K562 (cell line): ENCODE measurements around the gene VPS35L. TPM values are rescaled to one million over a fixed set of nuclear protein-coding genes. Genes with fewer than 3 reads are reported as not detected.
A peak's percentile ranks its signal among the peaks of the same experiment; 100 is the strongest.

Experiments used
- BRF2 ChIP-seq: IDR thresholded peaks from 3 replicates; pipeline ENCODE4 v1.6.1; 2011; ENCODE audit warnings: borderline replicate concordance, mild to moderate bottlenecking; ENCODE audit not compliant: insufficient read length, insufficient read depth
- E4F1 ChIP-seq: fragments of 250-450 bp; sonication (Bioruptor Pico); IDR thresholded peaks from 2 replicates; pipeline ENCODE4 v1.5.0; 2021; ENCODE audit warnings: mild to moderate bottlenecking, borderline replicate concordance
- ERF ChIP-seq: fragments of 450-650 bp; formaldehyde crosslinking; IDR thresholded peaks from 2 replicates; pipeline ENCODE4 v1.4.0; 2020; ENCODE audit warnings: mild to moderate bottlenecking, mixed read lengths
- GABPB2 ChIP-seq: fragments of 250-450 bp; sonication (Bioruptor Pico); conservative IDR thresholded peaks from 2 replicates; pipeline ENCODE4 v1.5.1; 2021; ENCODE audit warnings: mild to moderate bottlenecking
- HLTF ChIP-seq: fragments of 450-650 bp; IDR thresholded peaks from 2 replicates; pipeline ENCODE4 v1.6.1; 2016
- JUND ChIP-seq, 2 experiments: IDR thresholded peaks; 2 replicates in 1 of 2; 3 replicates in 1 of 2; pipeline ENCODE4 v1.6.1; 2011; ENCODE audit warnings: borderline replicate concordance in 2 of 2, low read depth in 2 of 2, low read length in 2 of 2, improper control_type of control experiment in 1 of 2, missing biosample characterization in 1 of 2, missing genetic modification characterization in 1 of 2, missing genetic modification reagents in 1 of 2
- KLF16 ChIP-seq: IDR thresholded peaks from 2 replicates; pipeline ENCODE4 v1.6.1; 2016; ENCODE audit warnings: antibody characterized with exemption
- MEF2D ChIP-seq: conservative IDR thresholded peaks from 2 replicates; pipeline ENCODE4 v1.6.1; 2016; ENCODE audit warnings: low read depth, missing genetic modification characterization, missing compliant biosample characterization
- MTA1 ChIP-seq: fragments of 450-650 bp; IDR thresholded peaks from 2 replicates; pipeline ENCODE4 v1.6.1; 2017; ENCODE audit warnings: borderline replicate concordance
- MTF1 ChIP-seq: fragments of 250-450 bp; sonication (Bioruptor Pico); IDR thresholded peaks from 2 replicates; pipeline ENCODE4 v1.9.0; 2021; ENCODE audit warnings: moderate library complexity, mild to moderate bottlenecking, inconsistent platforms, borderline replicate concordance
- PATZ1 ChIP-seq: fragments of 250-450 bp; sonication (Bioruptor Pico); IDR thresholded peaks from 2 replicates; pipeline ENCODE4 v1.5.0; 2020; ENCODE audit warnings: mild to moderate bottlenecking, borderline replicate concordance
- PCBP2 ChIP-seq: fragments of 200-400 bp; formaldehyde crosslinking; IDR thresholded peaks from 2 replicates; pipeline ENCODE4 v1.6.1; 2018; ENCODE audit warnings: low read length, low read depth, mild to moderate bottlenecking, moderate library complexity; ENCODE audit not compliant: poor library complexity, severe bottlenecking
- PTBP1 ChIP-seq: fragments of 200-400 bp; formaldehyde crosslinking; IDR thresholded peaks from 2 replicates; pipeline ENCODE4 v1.6.1; 2017; ENCODE audit warnings: low read depth, low read length
- PURB ChIP-seq: sonication (generic); formaldehyde crosslinking; IDR thresholded peaks from 2 replicates; pipeline ENCODE4 v1.9.0; 2021; ENCODE audit warnings: low read depth, mild to moderate bottlenecking, missing genetic modification reagents
- SMARCE1 ChIP-seq: fragments of 450-650 bp; IDR thresholded peaks from 2 replicates; pipeline ENCODE4 v1.7.1; 2016; ENCODE audit warnings: mild to moderate bottlenecking
- SP2 ChIP-seq: IDR thresholded peaks from 2 replicates; pipeline ENCODE4 v1.6.1; 2011; ENCODE audit warnings: mild to moderate bottlenecking, low read depth, low read length, moderate library complexity; ENCODE audit not compliant: poor library complexity, severe bottlenecking; ENCODE audit errors: extremely low read depth
- TAF1 ChIP-seq: IDR thresholded peaks from 2 replicates; pipeline ENCODE4 v1.6.1; 2011; ENCODE audit warnings: mild to moderate bottlenecking, low read length, moderate library complexity; ENCODE audit not compliant: insufficient read depth, control insufficient read depth, severe bottlenecking; ENCODE audit errors: extremely low read depth
- XRCC4 ChIP-seq: IDR thresholded peaks from one replicate; pipeline ENCODE4 v1.6.1; 2011; ENCODE audit not compliant: insufficient read depth, insufficient read length; ENCODE audit errors: extremely low read depth
- ZBTB49 ChIP-seq: sonication (generic); formaldehyde crosslinking; IDR thresholded peaks from 2 replicates; pipeline ENCODE4 v1.8.0; 2022; ENCODE audit warnings: missing genetic modification reagents, mild to moderate bottlenecking, borderline replicate concordance
- ZNF143 ChIP-seq: sonication (generic); formaldehyde crosslinking; IDR thresholded peaks from 2 replicates; pipeline ENCODE4 v1.9.0; 2022; ENCODE audit warnings: mild to moderate bottlenecking, missing genetic modification reagents
- polyA plus RNA-seq, 8 experiments: library from polyadenylated mRNA; depleted of rRNA in 4 of 8; stranded (reverse) in 5 of 8; unstranded in 3 of 8; fragments of >200 nt; fragmentation: Nextera tagmentation in 2 of 8; fragmentation: Illumina TruSeq in 1 of 8; extraction: Ambion mirVana in 2 of 8; extraction: Trizol in 1 of 8; gene quantifications; 2 replicates each; pipeline versions ENCODE4 v1.2.1 to v1.2.3, GENCODE V29; 2011 to 2014; ENCODE audit warnings: inconsistent platforms in 1 of 8, missing spikeins in 1 of 8
- total RNA-seq, 7 experiments: library from RNA; depleted of rRNA in 6 of 7; stranded (reverse); fragments of >200 nt in 6 of 7; fragmentation: Illumina TruSeq in 2 of 7; extraction: Trizol in 2 of 7; gene quantifications; 2 replicates each; pipeline versions ENCODE4 v1.2.1 to v1.2.3, GENCODE V29; 2011 to 2021; ENCODE audit warnings: low replicate concordance in 1 of 7

The VPS35L gene
- total and polyA plus RNA-seq, 9 of the 15 experiments (the other 6 are each of a cell fraction or from before 2014, with no cell fraction given), result 10.2 to 30.4 (median 20.1) TPM

GRCh38 chr16:19520861-19521331, 34.6 kb upstream of the VPS35L start (continued):
- TF ChIP-seq MEF2D (tag), result peak; percentile 48; the same call in 1 of the 2 replicates
- peak; percentile 91 for TF ChIP-seq KLF16
- peak; percentile 97 for TF ChIP-seq JUND (IDR thresholded peaks at IDR 0.05; ENCODE audit: borderline replicate concordance, low read depth, low read length)
- TF ChIP-seq JUND (tag; IDR thresholded peaks at IDR 0.05; ENCODE audit: borderline replicate concordance, low read depth, low read length), result peak; percentile 97; the same call in 2 of the 3 replicates
- peak; percentile 96 for TF ChIP-seq SMARCE1
- TF ChIP-seq SP2, result no peak
- TF ChIP-seq ZBTB49 (CRISPR knock-in tag), result no peak
- TF ChIP-seq MTF1 (CRISPR knock-in tag), result no peak
- no peak for TF ChIP-seq ZNF143
- peak; percentile 73 for TF ChIP-seq MTA1
- no peak for TF ChIP-seq BRF2
- TF ChIP-seq TAF1, result peak; percentile 13
- peak; percentile 15; the same call in 1 of the 2 replicates for TF ChIP-seq HLTF
- TF ChIP-seq ERF (CRISPR knock-in tag), result no peak
- TF ChIP-seq PURB (CRISPR knock-in tag), result no peak
- TF ChIP-seq XRCC4, result no peak
- TF ChIP-seq PTBP1, result no peak
- TF ChIP-seq PATZ1, result no peak
- TF ChIP-seq PCBP2, result no peak
- no peak for TF ChIP-seq GABPB2 (CRISPR knock-in tag)
- no peak for TF ChIP-seq E4F1 (CRISPR knock-in tag)
